Activated CD4-positive, alpha-beta T cell treated with anti-CD3 and anti-CD28 coated beads, Interleukin-2, amount 10 ng/mL, durations not matched to agents 7 days and 5 days (primary cell): Measurements from ENCODE around the gene GPR52. TPM values are rescaled to one million over a fixed set of nuclear protein-coding genes. Genes with fewer than 3 reads are reported as not detected.
A peak's percentile ranks its signal among the peaks of the same experiment; 100 is the strongest.
"Not testable (repeated sequence)": the region's sequence is repeated elsewhere in the genome, so short reads cannot be mapped to it uniquely, and the experiment has no call there.

Experiments
- CTCF ChIA-PET: fragments of 350-600 bp; sonication (Branson Sonifier 250); formaldehyde crosslinking; loops from one replicate; lab custom pipeline; 2021; ENCODE audit warnings: antibody characterized with exemption; lab: Charles Lee
- POLR2A ChIA-PET: fragments of 350-600 bp; sonication (Branson Sonifier 250); formaldehyde crosslinking; loops from one replicate; lab custom pipeline; 2021; ENCODE audit warnings: antibody characterized with exemption; lab: Charles Lee
- DNase-seq: peaks from one replicate; pipeline ENCODE4 v3.0.0-alpha.2; 2020
- H3K27ac Mint-ChIP-seq: one replicate; pipeline ENCODE4 v1.8.0; 2021; ENCODE audit warnings: mild to moderate bottlenecking, moderate library complexity, mixed read lengths
- H3K27me3 Mint-ChIP-seq: one replicate; pipeline ENCODE4 v1.8.0; 2021; ENCODE audit warnings: mixed read lengths
- H3K36me3 Mint-ChIP-seq: one replicate; pipeline ENCODE4 v1.8.0; 2021; ENCODE audit warnings: low read depth, mixed read lengths
- H3K4me1 Mint-ChIP-seq: one replicate; pipeline ENCODE4 v1.8.0; 2021; ENCODE audit warnings: mixed read lengths
- H3K4me3 Mint-ChIP-seq: one replicate; pipeline ENCODE4 v1.8.0; 2021; ENCODE audit warnings: mild to moderate bottlenecking, moderate library complexity, mixed read lengths
- H3K9me3 Mint-ChIP-seq: one replicate; pipeline ENCODE4 v1.8.0; 2021; ENCODE audit warnings: mixed read lengths
- total RNA-seq, 2 experiments: library from RNA; stranded (reverse); gene quantifications; one replicate each; pipeline ENCODE4 v1.2.3, GENCODE V29; 2021

GPR52 gene
- 1 to 10 TPM; 1.9 to 2.9 TPM for total RNA-seq

GRCh38 chr1:174447866-174448530 lies at the start of gene GPR52:
Gene GPR52 (plus strand): TSS chr1:174447964. CDS start chr1:174448112, 148 bp downstream.
- CTCF ChIA-PET, result no interaction called here
- H3K4me1 Mint-ChIP-seq, result no peaks in the 10 kb centered on the region

GRCh38 chr1:174398246-174398645 lies 49.5 kb upstream of the GPR52 start:
- POLR2A ChIA-PET, result no interaction called here
- no peak overlapping the region for H3K4me3 Mint-ChIP-seq
- H3K36me3 Mint-ChIP-seq, result peaks cover 14% of the 10 kb centered on the region
- H3K27ac Mint-ChIP-seq, result no peak overlapping the region
- H3K9me3 Mint-ChIP-seq, result peaks cover 3% of the 10 kb centered on the region
- H3K27me3 Mint-ChIP-seq, result no peaks in the 10 kb centered on the region
- CTCF ChIA-PET, result no interaction called here
- DNase-seq, result no peak
- peaks cover 7% of the 10 kb centered on the region for H3K4me1 Mint-ChIP-seq

More at GRCh38 chr1:174447866-174448530, at the start of gene GPR52:
- POLR2A ChIA-PET, result no interaction called here
- Mint-ChIP-seq H3K27ac (no peak within 1 kb of the TSS), H3K9me3 (no peaks in the 10 kb centered on the region), H3K27me3 (no peaks in the 10 kb centered on the region), H3K4me3 (no peak within 1 kb of the TSS), H3K36me3 (no peaks in the 10 kb centered on the region)
- no peak for DNase-seq

- no peak for DNase-seq
- Mint-ChIP-seq H3K4me3 (no peak overlapping the region), H3K27me3 (no peaks in the 10 kb centered on the region), H3K4me1 (peaks cover 7% of the 10 kb centered on the region), H3K27ac (no peak overlapping the region), H3K36me3 (peaks cover 8% of the 10 kb centered on the region), H3K9me3 (peaks cover 3% of the 10 kb centered on the region)
- ChIA-PET CTCF (no interaction called here), POLR2A (no interaction called here)
Measured at GRCh38 chr1:174399211-174399610, 48.6 kb upstream of the GPR52 start.

GRCh38 chr1:174401075-174401474 lies 46.7 kb upstream of the GPR52 start:
- ChIA-PET POLR2A (no interaction called here), CTCF (no interaction called here)
- Mint-ChIP-seq H3K27me3 (no peaks in the 10 kb centered on the region), H3K9me3 (peaks cover 3% of the 10 kb centered on the region), H3K36me3 (peaks cover 8% of the 10 kb centered on the region), H3K27ac (no peak overlapping the region), H3K4me1 (peaks cover 7% of the 10 kb centered on the region), H3K4me3 (no peak overlapping the region)
- DNase-seq, result no peak

- Mint-ChIP-seq H3K27me3 (no peaks in the 10 kb centered on the region), H3K4me3 (no peak overlapping the region), H3K9me3 (peaks cover 9% of the 10 kb centered on the region), H3K4me1 (no peaks in the 10 kb centered on the region), H3K36me3 (no peaks in the 10 kb centered on the region), H3K27ac (no peak overlapping the region)
- no peak for DNase-seq
- ChIA-PET POLR2A (no interaction called here), CTCF (no interaction called here)
Measured at GRCh38 chr1:174405219-174405618, 42.5 kb upstream of the GPR52 start.

- no peak overlapping the region for H3K27ac Mint-ChIP-seq
- H3K4me3 Mint-ChIP-seq, result no peak overlapping the region
- H3K36me3 Mint-ChIP-seq, result no peaks in the 10 kb centered on the region
- H3K27me3 Mint-ChIP-seq, result no peaks in the 10 kb centered on the region
- ChIA-PET POLR2A (no interaction called here), CTCF (no interaction called here)
- peaks cover 9% of the 10 kb centered on the region for H3K9me3 Mint-ChIP-seq
- no peak for DNase-seq
- no peaks in the 10 kb centered on the region for H3K4me1 Mint-ChIP-seq
Measured at GRCh38 chr1:174406421-174406820, 41.3 kb upstream of the GPR52 start.

GRCh38 chr1:174407665-174408064 lies 40.1 kb upstream of the GPR52 start:
- CTCF ChIA-PET, result no interaction called here
- POLR2A ChIA-PET, result no interaction called here
- Mint-ChIP-seq H3K27me3 (no peaks in the 10 kb centered on the region), H3K27ac (no peak overlapping the region), H3K4me1 (no peaks in the 10 kb centered on the region), H3K36me3 (no peaks in the 10 kb centered on the region), H3K9me3 (peaks cover 16% of the 10 kb centered on the region), H3K4me3 (no peak overlapping the region)
- no peak for DNase-seq

- no peak overlapping the region for H3K27ac Mint-ChIP-seq
- CTCF ChIA-PET, result no interaction called here
Measured at GRCh38 chr1:174408146-174408545, 39.6 kb upstream of the GPR52 start.

GRCh38 chr1:174409801-174410200 lies 38.0 kb upstream of the GPR52 start:
- CTCF ChIA-PET, H3K27ac Mint-ChIP-seq, H3K4me3 Mint-ChIP-seq, H3K4me1 Mint-ChIP-seq, DNase-seq, POLR2A ChIA-PET, H3K27me3 Mint-ChIP-seq, H3K36me3 Mint-ChIP-seq: not testable (repeated sequence)
- peaks cover 16% of the 10 kb centered on the region for H3K9me3 Mint-ChIP-seq

More at GRCh38 chr1:174408146-174408545, 39.6 kb upstream of the GPR52 start:
- Mint-ChIP-seq H3K4me1 (no peaks in the 10 kb centered on the region), H3K4me3 (no peak overlapping the region), H3K27me3 (no peaks in the 10 kb centered on the region), H3K9me3 (peaks cover 16% of the 10 kb centered on the region), H3K36me3 (no peaks in the 10 kb centered on the region)
- no peak for DNase-seq
- POLR2A ChIA-PET, result no interaction called here

GRCh38 chr1:174413632-174414031 lies 34.1 kb upstream of the GPR52 start:
- H3K36me3 Mint-ChIP-seq, result no peaks in the 10 kb centered on the region
- H3K27me3 Mint-ChIP-seq, result no peaks in the 10 kb centered on the region
- ChIA-PET CTCF (interaction anchor here (2.2 kb wide), 1 partner anchor 11 kb away, joined by 5 read pairs; no protein-coding TSS in a partner anchor), POLR2A (no interaction called here)
- H3K4me3 Mint-ChIP-seq, result no peak overlapping the region
- H3K27ac Mint-ChIP-seq, result no peak overlapping the region
- peaks cover 16% of the 10 kb centered on the region for H3K9me3 Mint-ChIP-seq
- H3K4me1 Mint-ChIP-seq, result peaks cover 7% of the 10 kb centered on the region
- no peak for DNase-seq

GRCh38 chr1:174414203-174414602 lies 33.6 kb upstream of the GPR52 start:
- POLR2A ChIA-PET, result no interaction called here

GRCh38 chr1:174415506-174415905 lies 32.3 kb upstream of the GPR52 start:
- Mint-ChIP-seq H3K36me3 (no peaks in the 10 kb centered on the region), H3K27ac (no peak overlapping the region), H3K9me3 (peaks cover 10% of the 10 kb centered on the region), H3K4me1 (peaks cover 7% of the 10 kb centered on the region), H3K27me3 (no peaks in the 10 kb centered on the region), H3K4me3 (no peak overlapping the region)
- POLR2A ChIA-PET, result no interaction called here
- no peak for DNase-seq
- CTCF ChIA-PET, result no interaction called here

More at GRCh38 chr1:174414203-174414602, 33.6 kb upstream of the GPR52 start:
- Mint-ChIP-seq H3K27me3 (no peaks in the 10 kb centered on the region), H3K4me1 (peaks cover 7% of the 10 kb centered on the region), H3K4me3 (peak overlapping the region; percentile 51), H3K27ac (peak overlapping the region; percentile 47), H3K9me3 (peaks cover 14% of the 10 kb centered on the region), H3K36me3 (no peaks in the 10 kb centered on the region)
- DNase-seq, result no peak
- CTCF ChIA-PET, result interaction anchor here (2.2 kb wide), 1 partner anchor 11 kb away, joined by 5 read pairs; no protein-coding TSS in a partner anchor

GRCh38 chr1:174417921-174418320 lies 29.8 kb upstream of the GPR52 start:
- POLR2A ChIA-PET, result no interaction called here
- Mint-ChIP-seq H3K27me3 (no peaks in the 10 kb centered on the region), H3K27ac (no peak overlapping the region)

GRCh38 chr1:174425121-174425520 lies 22.6 kb upstream of the GPR52 start:
- ChIA-PET POLR2A (no interaction called here), CTCF (no interaction called here)
- Mint-ChIP-seq H3K9me3 (no peaks in the 10 kb centered on the region), H3K4me3 (no peak overlapping the region), H3K27me3 (no peaks in the 10 kb centered on the region), H3K27ac (no peak overlapping the region), H3K4me1 (no peaks in the 10 kb centered on the region), H3K36me3 (no peaks in the 10 kb centered on the region)
- no peak for DNase-seq

More at GRCh38 chr1:174417921-174418320, 29.8 kb upstream of the GPR52 start:
- Mint-ChIP-seq H3K36me3 (no peaks in the 10 kb centered on the region), H3K9me3 (no peaks in the 10 kb centered on the region), H3K4me1 (peaks cover 7% of the 10 kb centered on the region), H3K4me3 (no peak overlapping the region)
- DNase-seq, result no peak
- CTCF ChIA-PET, result no interaction called here
